B cell (primary cell): ENCODE measurements around the gene ADAMTS19. TPM values are rescaled to one million over a fixed set of nuclear protein-coding genes. Genes with fewer than 3 reads are reported as not detected.

Source experiments
- ATAC-seq: fragments of 200-7000 bp; cut with Tn5 transposase; one replicate; pipeline ENCODE4 v1.10.0; 2021; ENCODE audit warnings: low read depth, mild to moderate bottlenecking, moderate number of reproducible peaks, moderate library complexity
- CTCF ChIA-PET: fragments of 350-600 bp; sonication (Branson Sonifier 250); formaldehyde crosslinking; loops from one replicate; lab custom pipeline; 2021; ENCODE audit warnings: antibody characterized with exemption, inconsistent platforms; lab: Charles Lee
- POLR2A ChIA-PET: fragments of 350-600 bp; sonication (Branson Sonifier 250); formaldehyde crosslinking; loops from one replicate; lab custom pipeline; 2021; ENCODE audit warnings: antibody characterized with exemption; lab: Charles Lee
- DNase-seq: peaks from one replicate; pipeline ENCODE4 v3.0.0; 2013
- H2AFZ ChIP-seq: 2 replicates; pipeline ENCODE4 v1.6.1; 2012; ENCODE audit warnings: mild to moderate bottlenecking, low read depth, low read length; ENCODE audit not compliant: insufficient read depth, poor library complexity, severe bottlenecking
- H3K27ac ChIP-seq, 2 donors: 1 replicate in 1 of 2; 2 replicates in 1 of 2; pipeline ENCODE4 v1.5.1; 2012 to 2013; ENCODE audit warnings: low read length in 2 of 2, mild to moderate bottlenecking in 2 of 2, moderate library complexity in 1 of 2
- H3K27me3 ChIP-seq, 4 experiments: fragments of 200-600 bp in 1 of 4; sonication (generic) in 1 of 4; replicated peaks in 1 of 4; 1 replicate in 2 of 4; 2 replicates in 2 of 4; pipeline versions ENCODE4 v1.6.1 to v1.7.0; 2013 to 2016; ENCODE audit warnings: low read length in 3 of 4, mild to moderate bottlenecking in 2 of 4, mixed read lengths in 1 of 4, moderate library complexity in 1 of 4; ENCODE audit not compliant: insufficient read depth in 4 of 4, control insufficient read depth in 3 of 4; ENCODE audit errors: control extremely low read depth in 1 of 4
- H3K36me3 ChIP-seq, 2 experiments: replicated peaks in 1 of 2; 1 replicate in 1 of 2; 2 replicates in 1 of 2; pipeline versions ENCODE4 v1.6.1 to v1.7.1; 2013; ENCODE audit warnings: low read length in 1 of 2; ENCODE audit not compliant: insufficient read depth in 2 of 2, control insufficient read depth in 1 of 2; ENCODE audit errors: control extremely low read depth in 1 of 2, extremely low read depth in 1 of 2
- H3K4me1 ChIP-seq, 2 donors: fragments of 200-600 bp in 1 of 2; sonication (generic) in 1 of 2; 1 replicate in 1 of 2; 2 replicates in 1 of 2; pipeline versions ENCODE4 v1.5.1 to v1.6.1; 2013 to 2017; ENCODE audit warnings: low read length in 2 of 2; ENCODE audit not compliant: control insufficient read depth in 2 of 2, insufficient read depth in 2 of 2
- H3K4me2 ChIP-seq: replicated peaks from 2 replicates; pipeline ENCODE3; 2012; ENCODE audit warnings: mild to moderate bottlenecking, low read depth, low read length; ENCODE audit not compliant: poor library complexity, severe bottlenecking
- H3K4me3 ChIP-seq, 5 experiments: fragments of 200-600 bp in 1 of 5; sonication (generic) in 1 of 5; 1 replicate in 3 of 5; 2 replicates in 2 of 5; pipeline versions ENCODE4 v1.5.1 to v1.7.0; 2011 to 2016; ENCODE audit warnings: low read length in 4 of 5, mild to moderate bottlenecking in 4 of 5, low read depth in 2 of 5, control low read depth in 1 of 5, moderate library complexity in 1 of 5; ENCODE audit not compliant: insufficient read depth in 1 of 5; ENCODE audit errors: control extremely low read depth in 1 of 5, extremely low read depth in 1 of 5
- H3K79me2 ChIP-seq: fragments of 200-600 bp; sonication (generic); one replicate; pipeline ENCODE4 v1.6.0; 2016; ENCODE audit warnings: low read length; ENCODE audit not compliant: control insufficient read depth, insufficient read depth
- H3K9ac ChIP-seq: fragments of 200-600 bp; sonication (generic); 2 replicates; pipeline ENCODE4 v1.6.1; 2017; ENCODE audit warnings: mild to moderate bottlenecking, low read length, moderate library complexity
- H3K9me3 ChIP-seq, 3 donors: one replicate each; pipeline versions ENCODE4 v1.6.1 to v1.7.1; 2013; ENCODE audit warnings: low read length in 2 of 3; ENCODE audit not compliant: control insufficient read depth in 2 of 3, insufficient read depth in 1 of 3; ENCODE audit errors: control extremely low read depth in 1 of 3
- H4K20me1 ChIP-seq: 2 replicates; pipeline ENCODE4 v1.6.0; 2012; ENCODE audit warnings: mild to moderate bottlenecking, low read length; ENCODE audit not compliant: insufficient read depth, control insufficient read depth, poor library complexity, severe bottlenecking
- H3K27ac Mint-ChIP-seq: one replicate; pipeline ENCODE4 v1.8.0; 2021; ENCODE audit warnings: mixed read lengths
- H3K27me3 Mint-ChIP-seq: one replicate; pipeline ENCODE4 v1.8.0; 2021; ENCODE audit warnings: mixed read lengths
- H3K4me1 Mint-ChIP-seq: one replicate; pipeline ENCODE4 v1.8.0; 2021; ENCODE audit warnings: mixed read lengths
- H3K4me3 Mint-ChIP-seq: one replicate; pipeline ENCODE4 v1.8.0; 2021; ENCODE audit warnings: mixed read lengths
- H3K9me3 Mint-ChIP-seq: one replicate; pipeline ENCODE4 v1.8.0; 2022; ENCODE audit warnings: mixed read lengths; ENCODE audit not compliant: insufficient read depth
- EZH2 ChIP-seq: IDR thresholded peaks from 2 replicates; pipeline ENCODE4 v1.6.1; 2012; ENCODE audit warnings: borderline replicate concordance, low read depth, mild to moderate bottlenecking, moderate library complexity, low read length; ENCODE audit not compliant: insufficient read depth, poor library complexity, severe bottlenecking
- WGBS: methylation state at CpG from one replicate; pipeline ENCODE4 v1.1.5; 2013; ENCODE audit warnings: missing lambda C conversion rate; ENCODE audit not compliant: insufficient coverage; 5-methylcytosine and 5-hydroxymethylcytosine counted together
- intact Hi-C: fragments of 100-400 bp; cut with micrococcal nuclease; formaldehyde crosslinking; loops from one replicate; pipeline ENCODE4 v1.10.0; 2022
- polyA plus RNA-seq: library from polyadenylated mRNA; depleted of rRNA; stranded (reverse); fragments of >200 nt; gene quantifications from 2 replicates; pipeline ENCODE4 v1.2.3, GENCODE V29; 2012
- total RNA-seq, 2 donors: library from RNA; stranded (reverse); fragments of 120-200 nt in 1 of 2; gene quantifications; 1 replicate in 1 of 2; 2 replicates in 1 of 2; pipeline versions ENCODE4 v1.2.3 to v1.2.4, GENCODE V29; 2013 to 2022
- TF ChIP-seq, protein P1 (sequence below): fragments of 200-600 bp; IDR thresholded peaks from one replicate; pipeline ENCODE4 v1.8.0; 2022; ENCODE audit warnings: antibody characterized with exemption, mild to moderate bottlenecking

The ADAMTS19 gene
- total and polyA plus RNA-seq, 2 donors (not counting 1 experiment from before 2014, with no cell fraction given) = not detected

DNA sequence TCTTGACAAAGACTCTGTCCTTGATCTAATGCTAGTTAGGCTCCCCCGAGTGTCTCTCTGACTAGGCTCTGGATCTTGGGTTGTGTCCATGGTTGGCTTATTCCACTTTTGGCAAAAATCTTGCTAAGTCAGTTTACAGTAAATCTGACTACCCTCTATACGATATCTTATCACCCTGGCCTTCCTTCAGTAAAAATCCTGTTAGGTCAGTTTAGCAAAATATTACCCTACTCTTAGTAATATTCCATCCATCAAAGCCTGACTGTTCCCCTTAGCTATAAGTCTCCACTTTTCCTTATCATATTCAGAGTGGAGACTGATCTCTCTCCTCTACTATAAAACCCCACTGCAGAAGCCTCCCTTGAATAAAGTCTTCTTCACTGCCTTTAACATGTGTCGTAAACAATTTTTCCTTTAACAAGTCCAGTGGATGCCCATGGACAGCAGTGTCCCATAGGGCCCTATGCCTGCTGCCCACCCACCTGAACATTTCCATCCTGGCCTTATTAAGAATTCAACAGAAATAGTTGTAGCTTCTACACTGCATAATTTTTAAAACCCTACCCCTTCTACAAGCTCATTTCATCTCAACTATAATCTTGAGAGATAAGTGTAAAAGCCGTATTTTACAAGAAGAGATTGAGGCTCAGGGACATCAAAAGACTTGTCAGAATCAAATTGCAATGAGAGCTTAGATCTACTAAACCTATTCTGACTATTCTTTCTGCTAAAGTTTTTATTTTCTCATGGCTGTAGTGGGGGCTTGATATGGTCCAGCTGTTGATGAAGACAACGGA, 310.1 kb downstream of the ADAMTS19 start:
- Histone ChIP-seq H3K4me3 (no peak overlapping the region), H2AFZ (no peak overlapping the region), H3K4me2 (no peak overlapping the region), H3K4me1 (no peaks in the 10 kb centered on the region), H4K20me1 (no peaks in the 10 kb centered on the region), H3K27me3 (no peaks in the 10 kb centered on the region), H3K27ac (no peak overlapping the region), H3K79me2 (no peaks in the 10 kb centered on the region), H3K9me3 (no peaks in the 10 kb centered on the region), H3K9ac (no peak overlapping the region), H3K36me3 (no peaks in the 10 kb centered on the region)
- POLR2A ChIA-PET = no interaction called here
- Mint-ChIP-seq H3K4me3 (no peak overlapping the region), H3K9me3 (no peaks in the 10 kb centered on the region), H3K27ac (no peak overlapping the region), H3K27me3 (peaks cover 8% of the 10 kb centered on the region), H3K4me1 (peaks cover 2% of the 10 kb centered on the region)
- DNase-seq (no peak), ATAC-seq (no peak)
- TF ChIP-seq EZH2 = no peak
- TF ChIP-seq, protein P1, sequence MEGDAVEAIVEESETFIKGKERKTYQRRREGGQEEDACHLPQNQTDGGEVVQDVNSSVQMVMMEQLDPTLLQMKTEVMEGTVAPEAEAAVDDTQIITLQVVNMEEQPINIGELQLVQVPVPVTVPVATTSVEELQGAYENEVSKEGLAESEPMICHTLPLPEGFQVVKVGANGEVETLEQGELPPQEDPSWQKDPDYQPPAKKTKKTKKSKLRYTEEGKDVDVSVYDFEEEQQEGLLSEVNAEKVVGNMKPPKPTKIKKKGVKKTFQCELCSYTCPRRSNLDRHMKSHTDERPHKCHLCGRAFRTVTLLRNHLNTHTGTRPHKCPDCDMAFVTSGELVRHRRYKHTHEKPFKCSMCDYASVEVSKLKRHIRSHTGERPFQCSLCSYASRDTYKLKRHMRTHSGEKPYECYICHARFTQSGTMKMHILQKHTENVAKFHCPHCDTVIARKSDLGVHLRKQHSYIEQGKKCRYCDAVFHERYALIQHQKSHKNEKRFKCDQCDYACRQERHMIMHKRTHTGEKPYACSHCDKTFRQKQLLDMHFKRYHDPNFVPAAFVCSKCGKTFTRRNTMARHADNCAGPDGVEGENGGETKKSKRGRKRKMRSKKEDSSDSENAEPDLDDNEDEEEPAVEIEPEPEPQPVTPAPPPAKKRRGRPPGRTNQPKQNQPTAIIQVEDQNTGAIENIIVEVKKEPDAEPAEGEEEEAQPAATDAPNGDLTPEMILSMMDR = no peak
- intact Hi-C loops = loop anchor here (10.0 kb wide), 1 partner anchor 1645 kb away; no protein-coding TSS in a partner anchor
- WGBS = 94% methylated on average over 2 of the region's 5 CpGs
- CTCF ChIA-PET = interaction anchor here (0.7 to 8.9 kb wide), 14 partner anchors 8 to 1895 kb away, joined by 3 to 70 read pairs (median 4); partner anchors contain the start of gene MINAR2
